Mesendoderm (in vitro differentiated cells): ENCODE results near the gene IL1RL1.

Experiments used
- DNase-seq: peaks from one replicate; pipeline ENCODE4 v3.0.0; 2013
- H2AK5ac ChIP-seq: 2 replicates; pipeline ENCODE4 v1.6.1; 2013; ENCODE audit warnings: low read length, inconsistent platforms
- H2BK120ac ChIP-seq: 2 replicates; pipeline ENCODE4 v1.6.1; 2013; ENCODE audit warnings: low read depth, mild to moderate bottlenecking, low read length, moderate library complexity, mixed read lengths
- H2BK15ac ChIP-seq: replicated peaks from 2 replicates; pipeline ENCODE4 v1.6.1; 2013; ENCODE audit warnings: low read depth, mild to moderate bottlenecking, moderate library complexity
- H2BK5ac ChIP-seq: 2 replicates; pipeline ENCODE4 v1.6.1; 2013; ENCODE audit warnings: low read length, inconsistent platforms
- H3K18ac ChIP-seq: 2 replicates; pipeline ENCODE4 v1.6.1; 2013; ENCODE audit warnings: mild to moderate bottlenecking, low read length, mixed read lengths
- H3K23ac ChIP-seq: one replicate; pipeline ENCODE4 v1.6.1; 2013; ENCODE audit warnings: low read length
- H3K27ac ChIP-seq: 2 replicates; pipeline ENCODE4 v1.5.1; 2013; ENCODE audit warnings: low read depth, mild to moderate bottlenecking, inconsistent platforms, low read length, moderate library complexity
- H3K27me3 ChIP-seq: 2 replicates; pipeline ENCODE4 v1.6.1; 2013; ENCODE audit warnings: low read length, control low read depth, mild to moderate bottlenecking, inconsistent platforms; ENCODE audit not compliant: insufficient read depth, poor library complexity
- H3K36me3 ChIP-seq: 2 replicates; pipeline ENCODE4 v1.6.1; 2013; ENCODE audit warnings: low read length, inconsistent platforms; ENCODE audit not compliant: control insufficient read depth, insufficient read depth
- H3K4ac ChIP-seq: one replicate; pipeline ENCODE4 v1.6.1; 2013; ENCODE audit warnings: low read depth, mild to moderate bottlenecking, low read length, moderate library complexity
- H3K4me1 ChIP-seq: 2 replicates; pipeline ENCODE4 v1.6.1; 2013; ENCODE audit warnings: low read depth, low read length, inconsistent platforms; ENCODE audit not compliant: control insufficient read depth
- H3K4me2 ChIP-seq: 2 replicates; pipeline ENCODE4 v1.6.1; 2013; ENCODE audit warnings: low read length
- H3K4me3 ChIP-seq: 2 replicates; pipeline ENCODE4 v1.5.1; 2013; ENCODE audit warnings: mild to moderate bottlenecking, low read length
- H3K56ac ChIP-seq: one replicate; pipeline ENCODE4 v1.6.1; 2013; ENCODE audit warnings: low read length
- H3K79me1 ChIP-seq: 2 replicates; pipeline ENCODE4 v1.6.1; 2013; ENCODE audit warnings: low read length, inconsistent platforms
- H3K79me2 ChIP-seq: 2 replicates; pipeline ENCODE4 v1.6.1; 2013; ENCODE audit warnings: mild to moderate bottlenecking, low read length; ENCODE audit not compliant: control insufficient read depth, insufficient read depth
- H3K9ac ChIP-seq: 2 replicates; pipeline ENCODE4 v1.6.1; 2013; ENCODE audit warnings: low read length, inconsistent platforms
- H4K5ac ChIP-seq: one replicate; pipeline ENCODE4 v1.6.1; 2013; ENCODE audit warnings: low read length
- H4K8ac ChIP-seq: one replicate; pipeline ENCODE4 v1.6.1; 2013; ENCODE audit warnings: low read depth, mild to moderate bottlenecking, control low read depth, low read length, moderate library complexity
- WGBS: extraction: QIAGEN DNeasy Blood & Tissue Kit; methylation state at CpG from one replicate; pipeline ENCODE4 v1.1.7; 2013; ENCODE audit warnings: low lambda C conversion rate, missing lambda C conversion rate; ENCODE audit not compliant: insufficient coverage; ENCODE audit errors: extremely low coverage; 5-methylcytosine and 5-hydroxymethylcytosine counted together

IL1RL1 gene

DNA sequence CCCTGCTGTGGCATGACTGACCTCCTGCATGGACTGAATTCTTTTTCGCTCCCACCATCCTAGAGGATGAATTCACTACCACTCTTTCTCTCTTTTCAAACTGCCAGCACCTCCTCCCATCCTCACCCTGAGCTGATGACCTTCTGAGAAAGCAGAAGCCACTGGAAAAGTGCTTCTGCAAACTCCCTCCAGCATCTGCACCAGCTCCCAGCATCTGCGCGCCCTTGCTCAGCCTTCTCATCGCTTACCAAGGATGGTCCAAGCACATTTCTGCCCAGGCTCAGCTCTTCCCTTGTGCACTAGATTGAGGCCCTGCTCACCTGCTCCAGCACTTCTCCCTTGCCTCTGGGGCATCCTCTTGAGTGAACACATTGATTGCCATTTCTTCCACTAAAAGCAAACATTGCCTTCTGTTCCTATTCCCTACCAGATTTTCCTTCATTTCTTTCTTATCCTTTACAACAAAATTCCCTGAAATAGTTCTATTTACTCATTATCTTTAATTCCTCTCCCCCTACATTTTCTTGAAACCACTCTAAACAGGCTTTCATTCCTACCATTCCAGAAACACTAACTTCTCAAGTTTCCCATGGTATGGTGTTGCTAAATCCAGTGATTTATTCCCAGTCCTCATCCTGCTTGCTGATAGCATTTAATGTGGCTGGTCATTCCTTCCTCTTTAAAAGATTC is 42.7 kb upstream of the IL1RL1 start:
- Histone ChIP-seq H3K18ac (no peak overlapping the region), H4K5ac (no peak overlapping the region), H3K4me1 (no peaks in the 10 kb centered on the region), H3K79me2 (no peaks in the 10 kb centered on the region), H2BK15ac (no peak overlapping the region), H3K27ac (no peak overlapping the region), H3K79me1 (no peaks in the 10 kb centered on the region), H3K4me3 (no peak overlapping the region), H3K36me3 (no peaks in the 10 kb centered on the region), H3K4ac (no peak overlapping the region), H4K8ac (no peak overlapping the region), H3K56ac (no peak overlapping the region), H2BK5ac (no peak overlapping the region), H3K23ac (no peak overlapping the region), H2AK5ac (no peak overlapping the region), H2BK120ac (no peak overlapping the region), H3K9ac (no peak overlapping the region), H3K27me3 (no peaks in the 10 kb centered on the region), H3K4me2 (no peak overlapping the region)
- DNase-seq = no peak
- WGBS = no CpG with 5 or more reads among the region's 4 CpGs

DNA sequence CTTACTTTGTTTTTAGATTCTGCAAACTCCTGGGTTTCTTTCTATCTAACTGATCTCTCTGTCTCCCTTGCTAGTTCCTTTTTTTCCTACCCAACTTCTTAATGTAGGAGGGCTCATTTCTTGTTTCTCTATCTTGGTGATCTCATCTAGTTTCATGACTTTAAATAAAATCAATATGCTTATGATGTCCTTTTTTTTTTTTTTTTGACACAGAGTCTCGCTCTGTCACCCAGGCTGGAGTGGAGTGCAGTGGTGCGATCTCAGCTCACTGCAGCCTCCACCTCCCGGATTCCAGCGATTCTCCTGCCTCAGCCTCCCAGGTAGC is 42.2 kb upstream of the IL1RL1 start:
- WGBS = no CpG with 5 or more reads among the region's 4 CpGs
- Histone ChIP-seq H3K4me3 (no peak overlapping the region), H2AK5ac (no peak overlapping the region)

DNA sequence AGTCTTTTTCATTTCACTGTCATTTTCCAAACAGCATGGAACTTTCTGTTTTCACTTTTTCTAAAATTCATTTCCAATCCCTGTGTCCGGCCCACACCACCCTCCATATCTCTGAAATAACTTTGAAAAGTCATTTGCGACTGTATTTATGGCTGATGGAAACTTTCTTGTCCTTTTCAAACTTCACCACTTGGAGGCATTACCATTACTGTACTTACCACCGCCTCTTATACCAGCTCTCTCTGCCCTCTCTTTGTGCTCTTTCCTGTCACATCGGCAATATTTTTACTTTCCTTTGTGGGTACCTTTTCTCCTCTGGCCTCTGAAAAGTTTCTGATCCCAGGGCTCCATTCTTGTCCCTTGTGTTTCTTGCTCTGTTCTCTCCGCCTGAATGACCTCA is 39.5 kb upstream of the IL1RL1 start:
- Histone ChIP-seq H2BK15ac (no peak overlapping the region), H3K23ac (no peak overlapping the region), H3K4me3 (no peak overlapping the region), H2BK5ac (no peak overlapping the region), H3K4ac (no peak overlapping the region), H3K79me1 (no peaks in the 10 kb centered on the region), H3K4me1 (peaks cover under 1% of the 10 kb centered on the region), H4K8ac (no peak overlapping the region), H3K36me3 (no peaks in the 10 kb centered on the region), H3K27ac (no peak overlapping the region), H3K79me2 (no peaks in the 10 kb centered on the region), H2AK5ac (no peak overlapping the region), H4K5ac (no peak overlapping the region), H3K18ac (no peak overlapping the region), H2BK120ac (no peak overlapping the region), H3K27me3 (no peaks in the 10 kb centered on the region), H3K56ac (no peak overlapping the region), H3K4me2 (no peak overlapping the region), H3K9ac (no peak overlapping the region)
- no CpG with 5 or more reads among the region's 5 CpGs for WGBS
- DNase-seq = no peak

More for the DNA sequence above, 42.2 kb upstream of the IL1RL1 start:
- H3K79me2 ChIP-seq = no peaks in the 10 kb centered on the region
- H3K79me1 ChIP-seq = no peaks in the 10 kb centered on the region
- H3K36me3 ChIP-seq = no peaks in the 10 kb centered on the region
- DNase-seq = no peak
- no peaks in the 10 kb centered on the region for H3K27me3 ChIP-seq
- H3K4ac ChIP-seq = no peak overlapping the region
- H3K9ac ChIP-seq = no peak overlapping the region
- no peak overlapping the region for H2BK15ac ChIP-seq
- no peak overlapping the region for H3K27ac ChIP-seq
- no peaks in the 10 kb centered on the region for H3K4me1 ChIP-seq
- no peak overlapping the region for H3K56ac ChIP-seq
- H3K18ac ChIP-seq = no peak overlapping the region
- no peak overlapping the region for H3K23ac ChIP-seq
- no peak overlapping the region for H3K4me2 ChIP-seq
- H4K5ac ChIP-seq = no peak overlapping the region
- no peak overlapping the region for H2BK120ac ChIP-seq
- no peak overlapping the region for H2BK5ac ChIP-seq
- no peak overlapping the region for H4K8ac ChIP-seq

DNA sequence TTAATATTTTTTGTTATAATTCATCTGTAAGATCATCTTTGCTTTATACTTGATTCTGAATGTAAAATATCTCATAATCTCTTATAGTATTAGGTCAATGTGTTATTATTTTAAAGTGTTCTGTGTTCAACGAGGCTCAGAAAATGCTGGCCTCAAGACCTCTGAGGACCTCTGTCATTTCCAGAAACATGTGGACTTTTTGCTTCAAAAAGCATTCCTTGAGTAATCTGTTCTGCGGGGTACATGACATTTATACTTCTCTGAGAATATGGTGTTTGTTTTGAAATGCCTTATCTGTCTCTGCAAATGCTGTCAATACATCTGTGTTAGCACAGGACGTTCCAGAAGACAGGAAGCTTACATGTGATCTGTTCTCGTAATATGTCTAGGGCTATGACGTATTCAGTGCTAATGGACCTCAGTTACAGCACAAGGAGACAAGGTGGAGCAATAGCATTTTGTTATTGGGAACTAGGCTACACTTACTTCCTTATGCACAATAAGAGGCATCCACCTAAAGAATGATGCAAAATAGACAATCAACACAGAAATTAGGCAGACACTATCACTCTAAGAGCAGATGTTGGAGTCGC is 37.6 kb upstream of the IL1RL1 start:
- H3K27me3 ChIP-seq = no peaks in the 10 kb centered on the region
- no peaks in the 10 kb centered on the region for H3K79me1 ChIP-seq
- H4K8ac ChIP-seq = no peak overlapping the region
- H3K4me1 ChIP-seq = peaks cover 2% of the 10 kb centered on the region
- H3K23ac ChIP-seq = no peak overlapping the region
- no peak overlapping the region for H3K4me2 ChIP-seq
- DNase-seq = no peak
- no peak overlapping the region for H3K4me3 ChIP-seq
- no peak overlapping the region for H2AK5ac ChIP-seq
- H4K5ac ChIP-seq = no peak overlapping the region
- H3K9ac ChIP-seq = no peak overlapping the region
- H3K36me3 ChIP-seq = no peaks in the 10 kb centered on the region
- H3K79me2 ChIP-seq = no peaks in the 10 kb centered on the region
- H3K4ac ChIP-seq = no peak overlapping the region
- no peak overlapping the region for H2BK120ac ChIP-seq
- no peak overlapping the region for H3K18ac ChIP-seq
- H2BK5ac ChIP-seq = no peak overlapping the region
- no peak overlapping the region for H3K27ac ChIP-seq
- no peak overlapping the region for H2BK15ac ChIP-seq
- no peak overlapping the region for H3K56ac ChIP-seq
- no CpG with 5 or more reads among the region's 6 CpGs for WGBS

DNA sequence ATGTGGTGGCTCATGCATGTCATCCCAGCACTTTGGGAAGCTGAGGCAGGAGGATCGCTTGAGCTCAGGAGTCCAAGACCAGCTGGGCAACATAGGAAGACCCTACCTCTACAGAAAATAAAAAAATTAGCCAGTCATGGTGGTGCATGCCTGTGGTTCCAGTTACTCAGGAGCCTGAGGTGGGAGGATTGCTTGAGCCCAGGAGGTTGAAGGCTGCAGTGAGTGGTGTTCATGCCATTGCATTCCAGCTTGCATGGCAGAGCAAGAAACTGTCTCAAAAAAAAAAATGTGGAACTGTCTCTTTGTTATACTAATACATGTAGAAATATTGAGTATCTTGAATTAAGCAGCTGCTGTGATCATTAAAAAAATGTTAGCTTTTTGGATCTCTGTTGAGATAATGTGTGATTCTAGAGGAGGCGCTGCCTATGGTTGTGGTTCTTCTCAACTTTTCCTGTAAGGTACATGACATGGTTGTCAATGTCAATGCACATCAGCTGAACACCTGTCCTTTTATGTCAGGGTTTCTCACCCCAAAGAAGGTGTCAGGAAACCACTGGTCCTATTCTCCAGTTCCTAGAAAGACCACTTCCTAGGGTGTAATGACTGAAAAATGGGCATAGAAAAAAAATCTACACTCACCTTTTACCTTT is 34.7 kb upstream of the IL1RL1 start:
- Histone ChIP-seq H2BK120ac (no peak overlapping the region), H3K4me1 (peaks cover 4% of the 10 kb centered on the region), H3K36me3 (no peaks in the 10 kb centered on the region), H3K56ac (peak overlapping the region; percentile 17), H2AK5ac (no peak overlapping the region), H3K27me3 (no peaks in the 10 kb centered on the region), H3K18ac (no peak overlapping the region), H3K27ac (peak overlapping the region; percentile 80), H3K23ac (no peak overlapping the region), H3K9ac (no peak overlapping the region), H4K8ac (no peak overlapping the region), H3K4me3 (no peak overlapping the region), H3K4me2 (no peak overlapping the region), H3K79me2 (no peaks in the 10 kb centered on the region), H2BK15ac (no peak overlapping the region), H4K5ac (no peak overlapping the region), H3K4ac (no peak overlapping the region), H3K79me1 (no peaks in the 10 kb centered on the region), H2BK5ac (peak overlapping the region; percentile 51)
- no CpG with 5 or more reads among the region's 2 CpGs for WGBS
- no peak for DNase-seq
